T-helper 2 cell treated with Interferon-gamma antibody and Interleukin-4, amounts not matched to agents 5 μg/mL and 100 μg/mL, for 36 hours (primary cell): ENCODE measurements around the gene GLIPR1L1.

Source experiments
- DNase-seq: peaks from one replicate; pipeline ENCODE4 v3.0.0; 2021; ENCODE audit warnings: low spot score
- H3K27ac Mint-ChIP-seq: one replicate; pipeline ENCODE4 v1.8.0; 2021; ENCODE audit warnings: mild to moderate bottlenecking, mixed read lengths
- H3K27me3 Mint-ChIP-seq: one replicate; pipeline ENCODE4 v1.8.0; 2021; ENCODE audit warnings: low read depth, mixed read lengths
- H3K36me3 Mint-ChIP-seq: one replicate; pipeline ENCODE4 v1.8.0; 2021; ENCODE audit warnings: low read depth, mixed read lengths
- H3K4me1 Mint-ChIP-seq: one replicate; pipeline ENCODE4 v1.8.0; 2021; ENCODE audit warnings: low read depth, mixed read lengths
- H3K4me3 Mint-ChIP-seq: one replicate; pipeline ENCODE4 v1.8.0; 2022; ENCODE audit warnings: mild to moderate bottlenecking, moderate library complexity, mixed read lengths
- H3K9me3 Mint-ChIP-seq: one replicate; pipeline ENCODE4 v1.8.0; 2021; ENCODE audit warnings: mixed read lengths

The GLIPR1L1 gene

GRCh38 chr12:75378354-75378753, 43.9 kb downstream of the GLIPR1L1 start:
- Mint-ChIP-seq H3K4me3 (no peak overlapping the region), H3K4me1 (no peaks in the 10 kb centered on the region), H3K36me3 (no peaks in the 10 kb centered on the region), H3K9me3 (no peaks in the 10 kb centered on the region), H3K27me3 (no peaks in the 10 kb centered on the region), H3K27ac (no peak overlapping the region)
- no peak for DNase-seq

GRCh38 chr12:75389061-75389460, 54.6 kb downstream of the GLIPR1L1 start:
- Mint-ChIP-seq H3K27ac (no peak overlapping the region), H3K27me3 (peaks cover 2% of the 10 kb centered on the region), H3K4me3 (no peak overlapping the region), H3K4me1 (peaks cover 31% of the 10 kb centered on the region), H3K9me3 (no peaks in the 10 kb centered on the region), H3K36me3 (no peaks in the 10 kb centered on the region)
- DNase-seq, result no peak

- peak overlapping the region; percentile 94 for H3K4me3 Mint-ChIP-seq
- H3K9me3 Mint-ChIP-seq, result no peaks in the 10 kb centered on the region
- peaks cover 34% of the 10 kb centered on the region for H3K4me1 Mint-ChIP-seq
- H3K27ac Mint-ChIP-seq, result peak overlapping the region; percentile 89
- DNase-seq, result no peak
- peaks cover 2% of the 10 kb centered on the region for H3K27me3 Mint-ChIP-seq
- no peaks in the 10 kb centered on the region for H3K36me3 Mint-ChIP-seq
These were observed 55.2 kb downstream of the GLIPR1L1 start for GRCh38 chr12:75389706-75390105.

DNA sequence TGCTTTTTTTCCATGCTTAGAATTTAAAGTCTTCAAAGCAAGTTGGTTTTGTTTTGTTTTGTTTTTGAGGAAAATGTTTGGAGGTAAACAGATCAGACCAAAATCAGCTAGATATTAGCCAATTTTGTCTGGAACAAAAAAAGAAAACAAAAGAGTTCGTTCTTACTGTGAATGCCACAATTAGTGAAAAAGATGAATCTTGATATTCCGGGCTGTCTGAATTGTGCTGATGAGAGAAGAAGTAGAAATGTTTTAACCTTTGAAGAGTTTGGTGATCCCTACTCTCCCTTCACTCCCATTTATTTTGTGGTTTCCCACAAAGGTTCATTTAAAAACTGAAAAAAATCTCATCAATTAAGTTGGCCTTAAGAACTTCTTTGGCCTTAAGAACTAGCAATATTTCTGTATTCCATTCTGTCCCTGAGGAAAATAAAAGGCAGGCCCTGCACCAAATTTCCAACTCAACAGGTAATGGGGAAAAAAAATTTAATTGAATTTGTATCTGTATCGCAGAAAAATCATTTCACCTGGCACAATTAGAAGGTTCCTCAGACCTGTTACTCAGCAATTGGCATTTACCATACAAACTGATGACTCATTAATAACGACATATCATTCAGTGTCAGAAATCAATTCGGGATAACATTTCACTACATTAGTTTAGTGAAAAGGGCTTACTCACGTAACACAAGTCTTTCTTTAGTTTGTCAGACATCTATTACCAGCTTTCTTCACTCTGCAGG, 55.9 kb downstream of the GLIPR1L1 start:
- no peaks in the 10 kb centered on the region for H3K9me3 Mint-ChIP-seq
- peak overlapping the region; percentile 89 for H3K27ac Mint-ChIP-seq
- no peak for DNase-seq
- no peaks in the 10 kb centered on the region for H3K36me3 Mint-ChIP-seq
- H3K4me1 Mint-ChIP-seq, result peaks cover 37% of the 10 kb centered on the region
- peaks cover 2% of the 10 kb centered on the region for H3K27me3 Mint-ChIP-seq
- H3K4me3 Mint-ChIP-seq, result peak overlapping the region; percentile 94

DNA sequence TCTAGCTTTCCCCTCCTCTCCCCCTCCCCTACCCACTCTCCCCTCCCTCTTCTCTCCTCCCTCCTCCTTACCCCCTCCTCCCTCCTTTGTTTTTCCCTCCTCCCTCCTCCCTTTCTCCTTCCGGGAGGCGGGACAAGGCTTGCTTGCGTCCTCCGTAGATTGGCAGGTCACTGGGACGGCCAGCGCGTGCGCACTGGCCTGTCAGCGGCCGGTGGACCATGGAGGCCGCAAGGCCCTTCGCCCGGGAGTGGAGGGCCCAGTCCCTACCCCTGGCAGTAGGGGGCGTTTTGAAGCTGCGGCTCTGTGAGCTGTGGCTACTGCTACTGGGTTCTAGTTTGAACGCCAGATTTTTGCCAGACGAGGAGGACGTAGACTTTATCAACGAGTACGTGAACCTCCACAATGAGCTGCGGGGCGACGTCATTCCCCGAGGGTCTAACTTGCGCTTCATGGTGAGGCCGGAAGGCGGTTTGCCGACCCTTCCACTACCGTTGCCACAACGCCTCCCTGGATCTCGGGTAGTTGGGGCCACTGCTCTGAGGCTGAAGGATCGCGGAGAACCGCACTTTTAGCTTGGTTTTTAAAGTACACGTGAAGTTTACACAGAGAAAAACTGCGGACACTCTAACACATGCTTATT, 56.5 kb downstream of the GLIPR1L1 start, which contains the start of gene GLIPR1L2:
GLIPR1L2 (plus strand) TSS at position 191 of the 640 bp plus-strand sequence; CDS start at position 219, 28 bp downstream.
- Mint-ChIP-seq H3K27ac (peak within 1 kb of the TSS; percentile 89), H3K36me3 (no peaks in the 10 kb centered on the region), H3K9me3 (no peaks in the 10 kb centered on the region), H3K4me3 (peak within 1 kb of the TSS; percentile 94), H3K27me3 (peaks cover 5% of the 10 kb centered on the region), H3K4me1 (peaks cover 42% of the 10 kb centered on the region)
- peak; percentile 88 for DNase-seq

GRCh38 chr12:75404231-75404630, 69.8 kb downstream of the GLIPR1L1 start:
- DNase-seq, result no peak
- Mint-ChIP-seq H3K27ac (no peak overlapping the region), H3K36me3 (no peaks in the 10 kb centered on the region), H3K4me3 (no peak overlapping the region), H3K9me3 (no peaks in the 10 kb centered on the region), H3K27me3 (peaks cover 15% of the 10 kb centered on the region), H3K4me1 (no peaks in the 10 kb centered on the region)

GRCh38 chr12:75407683-75408082, 73.2 kb downstream of the GLIPR1L1 start:
- H3K4me3 Mint-ChIP-seq, result no peak overlapping the region
- H3K36me3 Mint-ChIP-seq, result no peaks in the 10 kb centered on the region
- peaks cover 11% of the 10 kb centered on the region for H3K27me3 Mint-ChIP-seq
- no peak overlapping the region for H3K27ac Mint-ChIP-seq
- H3K4me1 Mint-ChIP-seq, result no peaks in the 10 kb centered on the region
- no peak for DNase-seq
- no peaks in the 10 kb centered on the region for H3K9me3 Mint-ChIP-seq

GRCh38 chr12:75409830-75410229, 75.4 kb downstream of the GLIPR1L1 start:
- H3K4me1 Mint-ChIP-seq, result peaks cover under 1% of the 10 kb centered on the region
- no peaks in the 10 kb centered on the region for H3K36me3 Mint-ChIP-seq
- H3K27ac Mint-ChIP-seq, result no peak overlapping the region
- no peaks in the 10 kb centered on the region for H3K9me3 Mint-ChIP-seq
- H3K27me3 Mint-ChIP-seq, result peaks cover 7% of the 10 kb centered on the region
- no peak overlapping the region for H3K4me3 Mint-ChIP-seq
- no peak for DNase-seq

DNA sequence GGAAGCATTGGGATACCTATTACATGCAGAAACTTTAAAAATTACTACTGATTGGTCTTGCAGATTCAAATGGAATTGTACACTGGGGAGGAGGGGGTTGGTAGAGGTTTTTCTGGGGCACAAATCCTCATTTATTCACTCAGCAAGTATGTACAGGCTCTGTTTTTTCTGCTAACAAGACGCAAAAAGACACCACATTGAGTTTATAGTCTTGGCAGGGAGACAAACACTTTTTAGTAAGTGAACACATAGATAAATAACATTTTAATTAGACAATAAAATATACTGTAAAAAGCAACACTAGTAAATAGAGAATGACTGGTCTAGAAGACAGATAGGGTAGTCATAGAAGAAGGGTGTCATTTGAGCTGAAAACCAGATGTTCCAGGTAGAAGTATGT, 80.2 kb downstream of the GLIPR1L1 start:
- H3K4me3 Mint-ChIP-seq, result no peak overlapping the region
- H3K4me1 Mint-ChIP-seq, result peaks cover 1% of the 10 kb centered on the region
- DNase-seq, result no peak
- no peak overlapping the region for H3K27ac Mint-ChIP-seq
- H3K27me3 Mint-ChIP-seq, result peaks cover 8% of the 10 kb centered on the region
- H3K36me3 Mint-ChIP-seq, result no peaks in the 10 kb centered on the region
- H3K9me3 Mint-ChIP-seq, result no peaks in the 10 kb centered on the region

- H3K27ac Mint-ChIP-seq, result no peak overlapping the region
- peaks cover 2% of the 10 kb centered on the region for H3K9me3 Mint-ChIP-seq
- peaks cover 1% of the 10 kb centered on the region for H3K4me1 Mint-ChIP-seq
- no peaks in the 10 kb centered on the region for H3K36me3 Mint-ChIP-seq
- no peak overlapping the region for H3K4me3 Mint-ChIP-seq
- no peak for DNase-seq
- H3K27me3 Mint-ChIP-seq, result peaks cover 3% of the 10 kb centered on the region
These were observed 85.4 kb downstream of the GLIPR1L1 start for GRCh38 chr12:75419841-75420240.
